Memory B cell (primary cell): ENCODE data around the gene CCL2.
A peak's percentile ranks its signal among the peaks of the same experiment; 100 is the strongest.
"Not testable (repeated sequence)": the region's sequence is repeated elsewhere in the genome, so short reads cannot be mapped to it uniquely, and the experiment has no call there.

Experiments
- ATAC-seq: fragments of 150-1000 bp; cut with Tn5 transposase; 2 replicates; pipeline ENCODE4 v1.10.0; 2021; ENCODE audit warnings: low read depth, mild to moderate bottlenecking, moderate library complexity
- DNase-seq, 2 donors: peaks; one replicate each; pipeline ENCODE4 v3.0.0; 2022; ENCODE audit warnings: low spot score in 2 of 2
- H3K27ac Mint-ChIP-seq: one replicate; pipeline ENCODE4 v1.8.0; 2022; ENCODE audit warnings: mild to moderate bottlenecking, moderate library complexity, mixed read lengths
- H3K27me3 Mint-ChIP-seq: one replicate; pipeline ENCODE4 v1.8.0; 2022; ENCODE audit warnings: mixed read lengths
- H3K36me3 Mint-ChIP-seq: one replicate; pipeline ENCODE4 v1.8.0; 2022; ENCODE audit warnings: mild to moderate bottlenecking, mixed read lengths
- H3K4me1 Mint-ChIP-seq: one replicate; pipeline ENCODE4 v1.8.0; 2022; ENCODE audit warnings: mixed read lengths
- H3K4me3 Mint-ChIP-seq: one replicate; pipeline ENCODE4 v1.8.0; 2022; ENCODE audit warnings: mild to moderate bottlenecking, moderate library complexity, mixed read lengths
- H3K9me3 Mint-ChIP-seq: one replicate; pipeline ENCODE4 v1.8.0; 2022; ENCODE audit warnings: mixed read lengths

The CCL2 gene

DNA sequence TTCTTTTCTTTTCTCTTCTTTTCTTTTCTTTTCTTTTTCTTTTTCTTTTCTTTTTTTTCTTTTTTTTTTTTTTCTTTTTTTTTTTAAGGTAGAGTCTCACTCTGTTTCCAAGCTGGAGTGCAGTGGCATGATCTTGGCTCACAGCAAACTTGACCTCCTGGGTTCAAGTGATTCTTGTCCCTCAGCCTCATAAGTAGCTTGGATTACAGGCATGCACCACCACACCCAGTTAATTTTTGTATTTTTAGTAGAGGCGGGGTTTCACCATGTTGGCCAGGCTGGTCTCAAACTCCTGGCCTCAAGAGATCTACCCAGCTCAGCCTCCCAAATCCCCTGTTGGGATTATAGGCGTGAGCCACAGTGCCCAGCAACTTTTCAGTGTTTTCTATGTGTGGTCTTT is 27.8 kb upstream of the CCL2 start:
- not testable (repeated sequence) for H3K9me3 Mint-ChIP-seq, ATAC-seq, DNase-seq, H3K27ac Mint-ChIP-seq, H3K4me1 Mint-ChIP-seq, H3K4me3 Mint-ChIP-seq, H3K36me3 Mint-ChIP-seq
- peaks cover 19% of the 10 kb centered on the region for H3K27me3 Mint-ChIP-seq

GRCh38 chr17:34227707-34228106 is 27.4 kb upstream of the CCL2 start:
- no peak for ATAC-seq
- peaks cover 19% of the 10 kb centered on the region for H3K27me3 Mint-ChIP-seq
- H3K4me3 Mint-ChIP-seq: no peak overlapping the region
- H3K4me1 Mint-ChIP-seq: no peaks in the 10 kb centered on the region
- H3K27ac Mint-ChIP-seq: no peak overlapping the region
- H3K9me3 Mint-ChIP-seq: peaks cover 2% of the 10 kb centered on the region
- H3K36me3 Mint-ChIP-seq: peaks cover 2% of the 10 kb centered on the region
- DNase-seq: no peak

- DNase-seq: no peak
- Mint-ChIP-seq H3K4me1 (peaks cover 3% of the 10 kb centered on the region), H3K27ac (no peak overlapping the region), H3K36me3 (peaks cover 2% of the 10 kb centered on the region), H3K9me3 (peaks cover 2% of the 10 kb centered on the region), H3K4me3 (no peak overlapping the region), H3K27me3 (peaks cover 22% of the 10 kb centered on the region)
- ATAC-seq: no peak
These were observed 26.3 kb upstream of the CCL2 start for GRCh38 chr17:34228781-34229180.

GRCh38 chr17:34230342-34230741 is 24.7 kb upstream of the CCL2 start:
- Mint-ChIP-seq H3K27me3 (peaks cover 19% of the 10 kb centered on the region), H3K4me1 (peaks cover 6% of the 10 kb centered on the region), H3K9me3 (peaks cover 2% of the 10 kb centered on the region), H3K27ac (no peak overlapping the region), H3K4me3 (no peak overlapping the region), H3K36me3 (peaks cover 2% of the 10 kb centered on the region)
- DNase-seq (no peak), ATAC-seq (no peak)

DNA sequence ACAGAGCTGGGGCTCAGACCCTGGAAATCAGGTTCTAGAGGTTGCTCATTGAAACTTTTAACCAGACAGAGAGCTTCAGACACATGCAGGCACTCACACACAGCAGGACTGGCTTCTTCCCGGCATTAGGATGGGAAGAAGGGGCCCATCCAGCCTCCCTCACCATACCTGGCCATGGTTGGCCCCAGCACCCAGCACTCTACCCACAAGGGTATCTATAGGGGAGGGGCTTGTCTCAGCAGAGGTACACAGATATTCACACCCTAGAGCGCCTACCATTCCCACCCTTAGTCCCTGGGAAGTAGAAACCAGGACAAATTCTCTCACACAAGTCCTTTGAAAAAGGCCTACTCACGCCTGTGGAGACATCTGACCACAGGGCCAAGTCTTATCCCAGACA is 20.5 kb upstream of the CCL2 start:
- H3K27me3 Mint-ChIP-seq: peaks cover 9% of the 10 kb centered on the region
- no peak for DNase-seq
- ATAC-seq: no peak
- H3K9me3 Mint-ChIP-seq: peaks cover under 1% of the 10 kb centered on the region
- H3K4me3 Mint-ChIP-seq: no peak overlapping the region
- peaks cover 9% of the 10 kb centered on the region for H3K4me1 Mint-ChIP-seq
- peaks cover 1% of the 10 kb centered on the region for H3K36me3 Mint-ChIP-seq
- no peak overlapping the region for H3K27ac Mint-ChIP-seq

GRCh38 chr17:34235389-34236028 is 19.6 kb upstream of the CCL2 start:
- no peak for DNase-seq
- Mint-ChIP-seq H3K36me3 (no peaks in the 10 kb centered on the region), H3K4me1 (peaks cover 13% of the 10 kb centered on the region), H3K27me3 (peaks cover 7% of the 10 kb centered on the region), H3K9me3 (no peaks in the 10 kb centered on the region), H3K4me3 (no peak overlapping the region), H3K27ac (no peak overlapping the region)
- no peak for ATAC-seq

DNA sequence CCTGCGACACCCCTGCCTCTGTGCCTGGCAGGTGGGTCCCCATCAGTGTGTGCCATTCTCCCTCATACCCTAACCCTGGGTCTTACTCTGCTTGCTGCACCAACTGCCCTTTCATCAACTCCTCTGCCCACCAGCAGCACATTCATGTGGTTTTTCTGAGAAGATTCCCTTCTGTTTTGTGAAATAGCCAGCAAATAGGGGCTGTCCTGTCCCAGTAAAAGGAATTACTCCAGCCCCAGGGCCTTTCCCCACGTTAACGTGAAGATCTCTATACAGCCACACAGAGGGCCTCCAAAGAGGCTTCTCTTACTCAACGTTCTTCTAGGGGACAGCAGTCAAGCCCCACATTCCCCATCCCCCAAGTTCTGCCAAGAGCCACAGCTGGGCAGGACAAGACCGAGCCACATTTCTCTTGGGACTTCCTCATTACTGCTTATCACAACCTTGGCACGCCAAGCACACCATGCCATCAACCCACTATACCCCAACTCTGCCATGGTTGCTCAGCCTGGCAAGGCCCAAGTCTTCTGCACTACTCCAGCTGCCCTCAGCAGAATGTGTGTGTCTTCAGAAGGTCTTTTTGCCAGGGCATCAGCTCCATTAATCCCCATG is 18.7 kb upstream of the CCL2 start:
- DNase-seq: no peak
- Mint-ChIP-seq H3K9me3 (no peaks in the 10 kb centered on the region), H3K4me3 (no peak overlapping the region), H3K27me3 (peaks cover 3% of the 10 kb centered on the region), H3K4me1 (peaks cover 13% of the 10 kb centered on the region), H3K36me3 (no peaks in the 10 kb centered on the region), H3K27ac (no peak overlapping the region)
- ATAC-seq: no peak

DNA sequence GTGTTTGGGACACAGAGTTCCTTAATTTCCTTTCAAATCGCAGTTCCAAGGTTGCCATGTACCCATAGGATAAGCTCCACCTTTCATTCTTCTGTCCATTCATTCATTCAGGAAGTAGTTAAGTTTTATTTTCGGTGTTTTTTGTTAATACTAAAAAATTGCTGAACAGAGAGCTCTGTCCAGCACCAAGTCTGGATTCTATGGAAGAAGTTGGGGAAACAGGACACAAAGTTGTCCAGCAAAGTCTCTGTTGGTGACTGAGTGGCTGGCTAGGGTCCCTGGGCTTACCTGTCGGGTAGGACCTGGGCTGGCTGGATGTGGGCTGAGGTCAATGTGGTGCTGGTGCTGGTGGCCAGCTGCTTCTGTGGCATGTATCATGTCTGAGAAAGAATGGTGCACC is 17.6 kb upstream of the CCL2 start:
- H3K27ac Mint-ChIP-seq: no peak overlapping the region

DNA sequence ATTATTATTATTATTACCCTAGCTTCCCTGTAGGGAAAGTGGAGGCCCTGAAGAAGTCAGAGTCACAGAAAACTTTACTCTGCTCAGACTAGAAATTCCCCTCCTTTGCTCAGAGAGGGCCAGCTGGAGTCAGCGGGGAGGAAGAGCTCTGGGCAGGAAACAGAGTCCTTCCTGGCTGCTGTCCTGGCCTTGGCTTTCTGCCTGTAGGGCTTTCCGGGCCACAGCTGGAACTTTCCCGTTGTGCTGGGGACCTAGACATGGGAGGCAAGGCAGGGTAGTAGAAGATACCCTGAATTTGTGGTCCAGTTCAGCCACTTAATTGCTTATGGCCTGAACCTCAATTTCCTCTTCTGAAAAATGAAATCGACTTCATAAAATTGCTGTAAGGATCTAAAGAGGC is 14.0 kb upstream of the CCL2 start:
- no peaks in the 10 kb centered on the region for H3K9me3 Mint-ChIP-seq
- ATAC-seq (no peak), DNase-seq (no peak)
- peaks cover 18% of the 10 kb centered on the region for H3K4me1 Mint-ChIP-seq
- H3K4me3 Mint-ChIP-seq: no peak overlapping the region
- no peaks in the 10 kb centered on the region for H3K27me3 Mint-ChIP-seq
- H3K27ac Mint-ChIP-seq: no peak overlapping the region
- H3K36me3 Mint-ChIP-seq: no peaks in the 10 kb centered on the region

More for the DNA sequence above, 17.6 kb upstream of the CCL2 start:
- peaks cover 3% of the 10 kb centered on the region for H3K27me3 Mint-ChIP-seq
- DNase-seq (no peak), ATAC-seq (no peak)
- peaks cover 18% of the 10 kb centered on the region for H3K4me1 Mint-ChIP-seq
- no peaks in the 10 kb centered on the region for H3K9me3 Mint-ChIP-seq
- H3K4me3 Mint-ChIP-seq: no peak overlapping the region
- no peaks in the 10 kb centered on the region for H3K36me3 Mint-ChIP-seq

- peaks cover 1% of the 10 kb centered on the region for H3K27me3 Mint-ChIP-seq
- H3K4me1 Mint-ChIP-seq: peaks cover 20% of the 10 kb centered on the region
- peak; percentile 80 for ATAC-seq
- no peaks in the 10 kb centered on the region for H3K9me3 Mint-ChIP-seq
- no peak overlapping the region for H3K27ac Mint-ChIP-seq
- peak in 1 of 2 donors; percentile 7 for DNase-seq
- peak overlapping the region; percentile 22 for H3K4me3 Mint-ChIP-seq
- no peaks in the 10 kb centered on the region for H3K36me3 Mint-ChIP-seq
These were observed 12.3 kb upstream of the CCL2 start for GRCh38 chr17:34242587-34243363.

DNA sequence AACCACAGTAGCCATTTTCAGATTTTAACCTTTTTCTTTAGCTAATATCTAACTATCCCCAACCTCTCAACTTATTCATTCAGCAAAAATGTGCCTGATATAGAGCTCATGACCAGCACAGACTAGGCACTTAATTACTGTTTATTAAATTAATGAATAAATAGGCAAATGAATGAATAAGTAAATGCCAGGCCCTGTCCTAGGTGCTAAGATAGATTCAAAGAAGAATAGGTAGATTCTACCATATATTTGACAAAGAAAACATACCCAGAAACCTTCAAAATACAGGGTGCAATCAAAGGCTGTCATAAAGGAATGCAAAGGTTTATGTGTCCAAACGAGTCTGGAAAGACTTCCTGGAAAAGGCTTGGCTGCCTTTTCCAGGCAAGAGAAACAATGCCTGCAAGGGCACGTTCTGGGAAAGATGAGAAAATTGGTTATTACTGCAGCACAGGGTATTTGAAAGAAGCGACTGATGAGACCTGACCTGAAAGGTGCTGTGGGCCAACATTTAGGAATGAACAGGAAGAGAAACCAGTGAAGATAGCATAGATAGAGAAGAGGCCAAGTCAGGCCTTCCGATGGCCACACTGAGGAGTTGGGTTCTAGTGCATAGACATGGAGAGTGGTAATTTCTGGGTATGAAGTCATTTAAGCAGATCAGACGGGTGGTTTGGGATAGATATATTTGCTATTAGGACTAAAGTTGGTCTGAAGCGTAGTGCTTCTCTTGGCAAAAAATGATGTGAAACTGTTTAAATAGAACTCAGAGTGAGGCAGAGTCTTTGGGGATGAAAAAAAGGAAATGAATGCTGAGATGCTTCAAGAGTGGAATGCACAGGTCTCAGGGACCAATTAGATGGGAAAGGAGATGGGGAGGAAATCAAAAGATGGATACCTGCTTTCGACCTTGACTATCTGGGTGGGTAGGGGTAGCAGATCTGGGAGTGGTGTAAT is 11.4 kb upstream of the CCL2 start:
- H3K27me3 Mint-ChIP-seq: peaks cover 5% of the 10 kb centered on the region
- ATAC-seq: peak; percentile 45
- DNase-seq: no peak
- peaks cover 20% of the 10 kb centered on the region for H3K4me1 Mint-ChIP-seq
- H3K9me3 Mint-ChIP-seq: no peaks in the 10 kb centered on the region
- no peak overlapping the region for H3K4me3 Mint-ChIP-seq
- H3K36me3 Mint-ChIP-seq: no peaks in the 10 kb centered on the region
- no peak overlapping the region for H3K27ac Mint-ChIP-seq

DNA sequence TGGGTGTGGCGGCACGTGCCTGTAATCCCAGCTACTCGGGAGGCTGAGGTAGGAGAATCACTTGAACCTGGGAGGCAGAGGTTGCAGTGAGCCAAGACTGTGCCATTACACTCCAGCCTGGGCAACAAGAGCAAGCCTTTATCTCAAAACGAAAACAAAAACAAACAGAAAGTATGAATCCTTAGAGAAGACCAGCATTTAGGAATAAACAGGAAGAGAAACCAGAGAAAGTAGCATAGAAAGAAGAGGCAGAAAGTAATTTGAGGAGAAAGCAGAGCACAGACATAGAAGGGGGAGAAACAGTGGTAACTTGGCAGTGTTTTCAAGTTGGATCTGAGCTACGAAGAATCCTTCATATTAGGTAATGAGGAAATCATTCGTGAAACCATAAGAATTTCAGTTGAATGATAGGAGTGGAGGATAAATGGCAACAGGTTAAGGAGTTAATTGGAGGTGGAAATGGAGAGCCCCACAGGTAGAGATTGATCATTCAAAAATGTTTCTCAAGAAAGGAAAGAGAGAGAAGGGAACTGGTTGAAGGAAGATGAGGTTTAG is 9.7 kb upstream of the CCL2 start:
- Mint-ChIP-seq H3K4me1 (peaks cover 17% of the 10 kb centered on the region), H3K36me3 (no peaks in the 10 kb centered on the region), H3K27me3 (peaks cover 10% of the 10 kb centered on the region), H3K9me3 (no peaks in the 10 kb centered on the region), H3K27ac (no peak overlapping the region), H3K4me3 (no peak overlapping the region)
- DNase-seq (no peak), ATAC-seq (no peak)

GRCh38 chr17:34246446-34246845 is 8.6 kb upstream of the CCL2 start:
- Mint-ChIP-seq H3K36me3 (no peaks in the 10 kb centered on the region), H3K4me3 (no peak overlapping the region), H3K27ac (no peak overlapping the region), H3K4me1 (peaks cover 20% of the 10 kb centered on the region), H3K9me3 (no peaks in the 10 kb centered on the region), H3K27me3 (peaks cover 17% of the 10 kb centered on the region)
- ATAC-seq (peak; percentile 33), DNase-seq (no peak)
